Measurements from ENCODE around the gene B9D1.

- no peak for TF ChIP-seq POLR2A (IDR thresholded peaks at IDR 0.05; ENCODE audit: low read depth, low read length)
- TF ChIP-seq POLR2AphosphoS5 (IDR thresholded peaks at IDR 0.05; ENCODE audit: low read depth, low read length) = no peak
- no peak for TF ChIP-seq PAX5 (IDR thresholded peaks at IDR 0.05; ENCODE audit: insufficient read depth, low read length, severe bottlenecking)
These were observed 30.8 kb downstream of the B9D1 start for GRCh38 chr17:19331543-19332245.
